Osteoblast (primary cell): ENCODE data around the gene ELOVL1. TPM values are rescaled to one million over a fixed set of nuclear protein-coding genes. Genes with fewer than 3 reads are reported as not detected.

Experiments
- DNase-seq: peaks from one replicate; pipeline ENCODE4 v3.0.0; 2011; ENCODE audit warnings: low spot score, mixed read lengths; ENCODE audit not compliant: insufficient read length; ENCODE audit errors: missing footprints
- H2AFZ ChIP-seq: 2 replicates; pipeline ENCODE4 v1.6.0; 2011; ENCODE audit warnings: mild to moderate bottlenecking, low read length
- H3K27ac ChIP-seq: 2 replicates; pipeline ENCODE4 v1.5.1; 2011; ENCODE audit warnings: mild to moderate bottlenecking, low read depth, low read length, moderate library complexity
- H3K27me3 ChIP-seq: 2 replicates; pipeline ENCODE4 v1.6.0; 2012; ENCODE audit warnings: mild to moderate bottlenecking, control low read depth, inconsistent platforms, low read length, moderate library complexity; ENCODE audit not compliant: insufficient read depth
- H3K36me3 ChIP-seq: 2 replicates; pipeline ENCODE4 v1.5.1; 2011; ENCODE audit warnings: mild to moderate bottlenecking, low read length, control low read depth, moderate library complexity; ENCODE audit not compliant: insufficient read depth
- H3K4me1 ChIP-seq: 2 replicates; pipeline ENCODE4 v1.5.1; 2011; ENCODE audit warnings: mild to moderate bottlenecking, low read length, control low read depth, moderate library complexity; ENCODE audit not compliant: insufficient read depth
- H3K4me2 ChIP-seq: 2 replicates; pipeline ENCODE4 v1.6.0; 2011; ENCODE audit warnings: mild to moderate bottlenecking, low read length; ENCODE audit not compliant: insufficient read depth
- H3K4me3 ChIP-seq: fragments of 200-600 bp; sonication (generic); 3 replicates; pipeline ENCODE4 v1.5.1; 2012; ENCODE audit warnings: mild to moderate bottlenecking, low read length, inconsistent platforms; ENCODE audit not compliant: insufficient read depth
- H3K79me2 ChIP-seq: 2 replicates; pipeline ENCODE4 v1.6.0; 2012; ENCODE audit warnings: mild to moderate bottlenecking, low read length, control low read depth, inconsistent platforms; ENCODE audit not compliant: insufficient read depth
- H3K9me3 ChIP-seq: 2 replicates; pipeline ENCODE4 v1.5.1; 2011; ENCODE audit warnings: low read depth, low read length, control low read depth
- H4K20me1 ChIP-seq: 2 replicates; pipeline ENCODE4 v1.6.0; 2012; ENCODE audit warnings: mild to moderate bottlenecking, low read length, control low read depth; ENCODE audit not compliant: insufficient read depth
- total RNA-seq: library from RNA; depleted of rRNA; stranded (reverse); fragments of >200 nt; gene quantifications from 2 replicates; pipeline ENCODE4 v1.2.3, GENCODE V29; 2012
- TF ChIP-seq, protein P1 (sequence below): IDR thresholded peaks from 2 replicates; pipeline ENCODE4 v1.5.1; 2011; ENCODE audit warnings: mild to moderate bottlenecking, low read depth, low read length, moderate library complexity; ENCODE audit errors: extremely low read depth

ELOVL1 gene
- total RNA-seq, 1 donor, result 36.9 TPM

DNA sequence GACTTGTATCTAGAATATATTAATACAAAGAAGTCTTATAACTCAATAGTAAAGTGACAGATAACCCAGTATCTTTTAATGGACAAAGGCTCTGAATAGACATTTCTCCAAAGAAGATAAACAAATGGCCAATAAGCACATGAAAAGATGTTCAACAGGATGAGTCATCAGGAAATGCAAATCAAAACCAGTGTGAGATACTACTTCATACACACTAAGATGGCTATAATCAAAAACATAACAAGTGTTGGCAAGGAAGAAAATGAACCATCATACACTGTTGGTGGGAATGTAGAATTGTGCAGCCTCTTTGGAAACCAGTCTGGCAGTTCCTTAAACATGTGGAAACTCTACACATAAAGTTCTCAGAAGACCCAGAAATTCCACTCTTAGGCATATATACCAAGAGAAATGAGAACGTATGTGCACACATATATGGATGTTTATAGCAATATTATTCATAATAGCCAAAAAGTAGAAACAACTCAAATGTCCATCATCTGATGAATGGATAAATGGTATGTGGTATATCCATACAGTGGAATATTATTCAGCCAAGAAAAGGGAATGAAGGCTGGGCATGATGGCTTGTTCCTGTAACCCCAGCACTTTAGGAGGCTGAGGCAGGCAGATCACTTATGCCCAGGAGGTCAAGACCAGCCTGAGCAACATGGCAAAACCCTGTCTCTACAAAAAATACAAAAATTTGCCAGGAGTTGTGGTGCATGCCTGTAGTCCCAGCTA, 40.1 kb downstream of the ELOVL1 start:
- Histone ChIP-seq H4K20me1 (no peaks in the 10 kb centered on the region), H3K27ac (no peak overlapping the region), H3K36me3 (no peaks in the 10 kb centered on the region), H3K79me2 (no peaks in the 10 kb centered on the region), H3K4me3 (no peak overlapping the region), H3K4me2 (no peak overlapping the region), H2AFZ (no peak overlapping the region), H3K4me1 (peaks cover 14% of the 10 kb centered on the region), H3K9me3 (no peaks in the 10 kb centered on the region), H3K27me3 (no peaks in the 10 kb centered on the region)
- DNase-seq, result no peak
- TF ChIP-seq, protein P1, sequence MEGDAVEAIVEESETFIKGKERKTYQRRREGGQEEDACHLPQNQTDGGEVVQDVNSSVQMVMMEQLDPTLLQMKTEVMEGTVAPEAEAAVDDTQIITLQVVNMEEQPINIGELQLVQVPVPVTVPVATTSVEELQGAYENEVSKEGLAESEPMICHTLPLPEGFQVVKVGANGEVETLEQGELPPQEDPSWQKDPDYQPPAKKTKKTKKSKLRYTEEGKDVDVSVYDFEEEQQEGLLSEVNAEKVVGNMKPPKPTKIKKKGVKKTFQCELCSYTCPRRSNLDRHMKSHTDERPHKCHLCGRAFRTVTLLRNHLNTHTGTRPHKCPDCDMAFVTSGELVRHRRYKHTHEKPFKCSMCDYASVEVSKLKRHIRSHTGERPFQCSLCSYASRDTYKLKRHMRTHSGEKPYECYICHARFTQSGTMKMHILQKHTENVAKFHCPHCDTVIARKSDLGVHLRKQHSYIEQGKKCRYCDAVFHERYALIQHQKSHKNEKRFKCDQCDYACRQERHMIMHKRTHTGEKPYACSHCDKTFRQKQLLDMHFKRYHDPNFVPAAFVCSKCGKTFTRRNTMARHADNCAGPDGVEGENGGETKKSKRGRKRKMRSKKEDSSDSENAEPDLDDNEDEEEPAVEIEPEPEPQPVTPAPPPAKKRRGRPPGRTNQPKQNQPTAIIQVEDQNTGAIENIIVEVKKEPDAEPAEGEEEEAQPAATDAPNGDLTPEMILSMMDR, result no peak

DNA sequence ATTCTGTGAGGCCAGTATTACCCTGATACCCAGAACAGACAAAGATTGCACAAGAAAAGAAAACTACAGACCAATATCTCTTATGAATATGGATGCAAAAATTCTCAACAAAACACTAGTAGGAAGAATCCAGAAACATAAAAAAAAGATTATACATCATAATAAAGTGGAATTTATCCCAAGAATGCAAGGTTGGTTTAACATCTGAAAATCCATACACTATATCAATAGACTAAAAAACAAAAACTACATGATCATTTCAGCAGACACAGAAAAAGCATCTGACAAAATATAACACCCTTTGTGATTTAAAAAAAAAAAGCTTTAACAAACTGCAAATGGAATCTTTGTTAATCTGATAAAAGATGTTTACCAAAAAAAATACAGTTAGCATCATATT, 42.4 kb downstream of the ELOVL1 start:
- Histone ChIP-seq H3K4me3 (no peak overlapping the region), H3K4me1 (peaks cover 8% of the 10 kb centered on the region), H3K27me3 (no peaks in the 10 kb centered on the region), H3K27ac (no peak overlapping the region), H4K20me1 (no peaks in the 10 kb centered on the region), H3K36me3 (no peaks in the 10 kb centered on the region), H3K79me2 (no peaks in the 10 kb centered on the region), H2AFZ (no peak overlapping the region), H3K9me3 (no peaks in the 10 kb centered on the region), H3K4me2 (no peak overlapping the region)
- DNase-seq, result no peak
- TF ChIP-seq, protein P1, result no peak

DNA sequence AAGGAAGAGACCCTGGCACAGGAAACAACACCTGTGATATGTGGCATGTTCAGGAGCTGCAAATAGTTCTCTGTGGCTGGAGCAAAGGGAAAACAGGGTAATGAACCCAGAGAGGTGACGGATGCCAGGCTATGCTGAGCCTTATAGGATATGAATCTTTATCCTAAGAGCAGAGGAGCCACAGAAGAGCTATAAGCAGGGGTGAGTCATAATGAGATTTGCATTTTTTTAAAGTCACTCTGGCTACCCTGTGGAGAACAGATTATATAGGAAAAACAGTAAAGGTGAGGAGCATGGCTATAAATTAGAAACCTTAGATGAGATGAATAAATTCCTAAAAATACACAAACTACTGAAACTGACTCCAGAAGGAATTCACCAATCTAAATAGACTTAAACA, 43.0 kb downstream of the ELOVL1 start:
- no peak for DNase-seq
- Histone ChIP-seq H3K9me3 (no peaks in the 10 kb centered on the region), H3K4me1 (peaks cover 3% of the 10 kb centered on the region), H4K20me1 (no peaks in the 10 kb centered on the region), H3K27ac (no peak overlapping the region), H3K36me3 (no peaks in the 10 kb centered on the region), H3K27me3 (no peaks in the 10 kb centered on the region), H3K4me2 (no peak overlapping the region), H3K79me2 (no peaks in the 10 kb centered on the region), H3K4me3 (no peak overlapping the region), H2AFZ (no peak overlapping the region)
- TF ChIP-seq, protein P1, result no peak

DNA sequence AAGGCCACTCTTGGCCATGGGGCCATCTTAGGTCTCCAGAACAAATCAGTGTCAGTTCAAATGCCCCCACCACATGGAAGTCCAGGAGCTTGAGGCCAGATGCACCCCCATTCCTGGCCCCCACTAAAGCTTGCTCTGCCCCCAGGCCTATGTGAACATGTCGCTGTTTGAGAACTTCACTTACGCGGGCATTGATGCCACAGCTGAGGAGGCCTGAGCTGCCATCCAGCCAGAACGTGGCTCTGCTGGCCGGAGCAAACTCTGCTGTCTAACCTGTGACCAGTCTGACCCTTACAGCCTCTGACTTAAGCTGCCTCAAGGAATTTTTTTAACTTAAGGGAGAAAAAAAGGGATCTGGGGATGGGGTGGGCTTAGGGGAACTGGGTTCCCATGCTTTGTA, 45.3 kb downstream of the ELOVL1 start:
- Histone ChIP-seq H3K9me3 (no peaks in the 10 kb centered on the region), H3K4me2 (no peak overlapping the region), H3K4me3 (no peak overlapping the region), H4K20me1 (no peaks in the 10 kb centered on the region), H3K36me3 (no peaks in the 10 kb centered on the region), H3K4me1 (no peaks in the 10 kb centered on the region), H3K27ac (no peak overlapping the region), H2AFZ (no peak overlapping the region), H3K27me3 (no peaks in the 10 kb centered on the region), H3K79me2 (no peaks in the 10 kb centered on the region)
- DNase-seq, result no peak
- TF ChIP-seq, protein P1, result no peak
